Measurements from ENCODE around the gene RTN4RL1. TPM values are rescaled to one million over a fixed set of nuclear protein-coding genes. Genes with fewer than 3 reads are reported as not detected.
A peak's percentile ranks its signal among the peaks of the same experiment; 100 is the strongest.

The RTN4RL1 gene
- total RNA-seq, 1 donor from 2014 or later, result 0.77 TPM

DNA sequence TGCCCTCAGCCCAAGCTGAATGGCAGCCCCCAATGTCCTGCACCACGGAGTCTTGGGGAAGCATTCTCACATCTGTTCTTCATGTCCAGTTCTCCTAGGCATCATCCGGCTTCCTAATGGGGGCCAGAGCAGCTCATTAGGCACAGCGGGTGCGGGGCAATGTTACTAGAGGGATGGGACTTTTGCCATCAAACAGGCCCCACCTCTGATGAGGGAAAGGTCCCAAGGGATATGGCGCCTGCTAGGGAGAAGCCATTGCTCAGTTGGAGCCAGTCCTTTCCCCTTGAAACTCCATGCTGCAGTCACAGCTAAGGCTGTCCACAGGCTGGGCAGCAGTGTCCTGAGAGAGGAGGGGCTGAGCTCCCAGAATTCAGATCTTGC is 3.1 kb upstream of the RTN4RL1 start:
- peaks cover 11% of the 10 kb centered on the region for H3K79me2 ChIP-seq (ENCODE audit: insufficient read depth, low read length)
- peaks cover 3% of the 10 kb centered on the region for H3K9me3 Mint-ChIP-seq (ENCODE audit: unreplicated experiment)
- no peaks in the 10 kb centered on the region for H3K36me3 ChIP-seq (ENCODE audit: insufficient read depth, low read length)
- no peaks in the 10 kb centered on the region for H3K9me3 ChIP-seq (ENCODE audit: insufficient read depth, low read depth, low read length)
- no peak overlapping the region for H3K27ac Mint-ChIP-seq (ENCODE audit: unreplicated experiment)
- peaks cover 3% of the 10 kb centered on the region for H3K4me1 Mint-ChIP-seq (ENCODE audit: low read depth, unreplicated experiment)
- no peak overlapping the region for H3K4me2 ChIP-seq (ENCODE audit: low read length)
- H3K27ac ChIP-seq (ENCODE audit: low read depth, low read length), result no peak overlapping the region
- no peak overlapping the region for H3K9ac ChIP-seq (ENCODE audit: low read length)
- H4K20me1 ChIP-seq (ENCODE audit: insufficient read depth, low read length), result peaks cover 2% of the 10 kb centered on the region
- no peak overlapping the region for H3K4me3 Mint-ChIP-seq (ENCODE audit: unreplicated experiment)
- peaks cover 19% of the 10 kb centered on the region for H3K27me3 ChIP-seq (ENCODE audit: insufficient read depth, low read length)
- no peak for TF ChIP-seq EZH2 (IDR thresholded peaks at IDR 0.05; ENCODE audit: insufficient read depth, low read length)
- TF ChIP-seq, protein P1, sequence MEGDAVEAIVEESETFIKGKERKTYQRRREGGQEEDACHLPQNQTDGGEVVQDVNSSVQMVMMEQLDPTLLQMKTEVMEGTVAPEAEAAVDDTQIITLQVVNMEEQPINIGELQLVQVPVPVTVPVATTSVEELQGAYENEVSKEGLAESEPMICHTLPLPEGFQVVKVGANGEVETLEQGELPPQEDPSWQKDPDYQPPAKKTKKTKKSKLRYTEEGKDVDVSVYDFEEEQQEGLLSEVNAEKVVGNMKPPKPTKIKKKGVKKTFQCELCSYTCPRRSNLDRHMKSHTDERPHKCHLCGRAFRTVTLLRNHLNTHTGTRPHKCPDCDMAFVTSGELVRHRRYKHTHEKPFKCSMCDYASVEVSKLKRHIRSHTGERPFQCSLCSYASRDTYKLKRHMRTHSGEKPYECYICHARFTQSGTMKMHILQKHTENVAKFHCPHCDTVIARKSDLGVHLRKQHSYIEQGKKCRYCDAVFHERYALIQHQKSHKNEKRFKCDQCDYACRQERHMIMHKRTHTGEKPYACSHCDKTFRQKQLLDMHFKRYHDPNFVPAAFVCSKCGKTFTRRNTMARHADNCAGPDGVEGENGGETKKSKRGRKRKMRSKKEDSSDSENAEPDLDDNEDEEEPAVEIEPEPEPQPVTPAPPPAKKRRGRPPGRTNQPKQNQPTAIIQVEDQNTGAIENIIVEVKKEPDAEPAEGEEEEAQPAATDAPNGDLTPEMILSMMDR (IDR thresholded peaks at IDR 0.05; ENCODE audit: insufficient read depth, low read depth, low read length), result no peak
- FAIRE-seq, result no peak
- H3K27me3 Mint-ChIP-seq (ENCODE audit: low read depth, unreplicated experiment), result peaks cover 27% of the 10 kb centered on the region
- no peak for DNase-seq (ENCODE audit: low read depth)
- no peak overlapping the region for H2AFZ ChIP-seq (ENCODE audit: low read depth, low read length)
- peaks cover 20% of the 10 kb centered on the region for H3K4me1 ChIP-seq (ENCODE audit: insufficient read depth, low read length)
- H3K4me3 ChIP-seq (ENCODE audit: insufficient read depth, low read depth, low read length), result no peak overlapping the region
- peaks cover 1% of the 10 kb centered on the region for H3K36me3 Mint-ChIP-seq (ENCODE audit: low read depth, unreplicated experiment)

DNA sequence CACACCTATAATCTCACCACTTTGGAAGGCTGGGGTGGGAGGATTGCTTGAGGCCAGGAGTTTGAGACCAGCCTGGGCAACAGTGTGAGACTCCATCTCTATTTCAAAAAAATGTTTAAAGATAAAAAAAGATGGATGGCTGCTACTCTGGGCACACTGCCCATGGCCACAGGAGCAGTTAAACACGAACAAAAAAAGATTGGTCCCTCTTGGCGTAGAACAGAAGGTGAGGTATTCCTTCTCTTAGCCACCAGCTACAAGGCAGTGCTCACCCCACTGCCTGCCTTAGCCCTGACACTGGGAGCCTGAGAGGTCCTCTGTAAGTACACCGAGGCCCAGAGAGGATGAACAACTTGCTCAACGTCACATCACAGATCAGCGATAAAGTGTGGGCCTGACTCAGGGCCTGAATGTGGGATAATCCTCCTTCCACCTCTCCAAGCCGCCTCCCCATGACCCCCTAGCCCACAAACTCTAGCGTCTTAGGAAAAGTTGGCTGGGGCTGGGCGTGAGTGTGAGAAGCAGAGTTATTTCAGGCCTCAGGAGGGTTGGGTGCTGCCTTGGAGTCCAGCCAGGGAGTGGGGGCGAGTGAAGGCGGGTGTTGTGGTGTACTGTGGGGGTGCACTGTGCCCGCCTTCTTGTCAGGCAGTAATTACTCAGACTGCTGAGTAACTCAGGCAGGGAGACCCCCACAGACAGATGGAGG is 2.5 kb upstream of the RTN4RL1 start:
- no peak overlapping the region for H3K27ac Mint-ChIP-seq (ENCODE audit: unreplicated experiment)
- H3K36me3 Mint-ChIP-seq (ENCODE audit: low read depth, unreplicated experiment), result peaks cover 1% of the 10 kb centered on the region
- DNase-seq (ENCODE audit: low read depth) (peak; percentile 49), FAIRE-seq (no peak)
- no peak overlapping the region for H3K9ac ChIP-seq (ENCODE audit: low read length)
- peaks cover 31% of the 10 kb centered on the region for H3K27me3 Mint-ChIP-seq (ENCODE audit: low read depth, unreplicated experiment)
- TF ChIP-seq EZH2 (IDR thresholded peaks at IDR 0.05; ENCODE audit: insufficient read depth, low read length), result no peak
- TF ChIP-seq, protein P1 (IDR thresholded peaks at IDR 0.05; ENCODE audit: insufficient read depth, low read depth, low read length), result no peak
- no peak overlapping the region for H3K4me3 Mint-ChIP-seq (ENCODE audit: unreplicated experiment)
- H3K79me2 ChIP-seq (ENCODE audit: insufficient read depth, low read length), result peaks cover 11% of the 10 kb centered on the region
- H3K27ac ChIP-seq (ENCODE audit: low read depth, low read length), result no peak overlapping the region
- peaks cover 3% of the 10 kb centered on the region for H3K9me3 Mint-ChIP-seq (ENCODE audit: unreplicated experiment)
- peaks cover 23% of the 10 kb centered on the region for H3K27me3 ChIP-seq (ENCODE audit: insufficient read depth, low read length)
- peaks cover 20% of the 10 kb centered on the region for H3K4me1 ChIP-seq (ENCODE audit: insufficient read depth, low read length)
- H3K4me1 Mint-ChIP-seq (ENCODE audit: low read depth, unreplicated experiment), result peaks cover 2% of the 10 kb centered on the region
- H3K9me3 ChIP-seq (ENCODE audit: insufficient read depth, low read depth, low read length), result no peaks in the 10 kb centered on the region
- no peaks in the 10 kb centered on the region for H3K36me3 ChIP-seq (ENCODE audit: insufficient read depth, low read length)
- H2AFZ ChIP-seq (ENCODE audit: low read depth, low read length), result no peak overlapping the region
- H4K20me1 ChIP-seq (ENCODE audit: insufficient read depth, low read length), result no peaks in the 10 kb centered on the region
- H3K4me2 ChIP-seq (ENCODE audit: low read length), result no peak overlapping the region
- H3K4me3 ChIP-seq (ENCODE audit: insufficient read depth, low read depth, low read length), result no peak overlapping the region

DNA sequence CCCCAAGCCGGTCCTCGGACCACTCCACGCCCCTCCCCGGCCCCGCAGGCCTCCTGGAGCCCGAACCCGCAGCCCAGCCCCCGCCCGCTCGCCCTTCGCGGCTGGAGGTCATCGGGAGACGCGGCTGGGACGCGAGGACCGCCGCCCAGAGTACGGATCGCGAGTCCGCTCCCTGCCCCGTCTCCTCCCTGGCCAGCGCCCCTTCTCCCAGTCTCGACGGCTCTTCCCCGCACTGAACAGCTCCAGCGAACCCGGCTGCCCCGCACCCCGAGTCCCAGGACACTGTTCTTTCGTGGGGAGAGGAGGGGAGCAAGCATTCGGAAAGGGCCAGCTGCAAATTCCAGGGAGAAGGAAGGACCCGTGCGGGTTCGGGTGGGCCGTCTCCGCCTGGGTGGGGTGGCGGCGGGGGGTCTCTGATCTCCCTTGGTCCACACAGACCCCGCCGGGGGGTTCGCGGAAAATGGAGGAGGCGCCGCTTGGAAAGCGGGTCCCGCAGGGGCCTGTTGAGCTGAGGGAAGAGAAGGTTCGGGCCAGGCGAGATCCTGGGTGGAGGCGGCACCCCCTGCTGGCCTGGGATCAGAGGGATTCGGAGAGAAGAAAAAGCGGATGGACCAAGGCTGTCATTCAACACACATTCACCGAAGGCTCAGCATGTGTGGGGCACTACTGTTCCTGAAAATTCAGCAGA is 632 bp upstream of the RTN4RL1 start:
- Histone ChIP-seq H3K79me2 (ENCODE audit: insufficient read depth, low read length) (no peaks in the 10 kb centered on the region), H3K4me3 (ENCODE audit: insufficient read depth, low read depth, low read length) (peak overlapping the region; percentile 7), H3K4me1 (ENCODE audit: insufficient read depth, low read length) (peaks cover 17% of the 10 kb centered on the region), H3K4me2 (ENCODE audit: low read length) (peak overlapping the region; percentile 81), H4K20me1 (ENCODE audit: insufficient read depth, low read length) (no peaks in the 10 kb centered on the region), H3K27me3 (ENCODE audit: insufficient read depth, low read length) (peaks cover 33% of the 10 kb centered on the region), H3K9me3 (ENCODE audit: insufficient read depth, low read depth, low read length) (no peaks in the 10 kb centered on the region), H3K27ac (ENCODE audit: low read depth, low read length) (no peak overlapping the region), H3K36me3 (ENCODE audit: insufficient read depth, low read length) (no peaks in the 10 kb centered on the region), H3K9ac (ENCODE audit: low read length) (no peak overlapping the region), H2AFZ (ENCODE audit: low read depth, low read length) (peak overlapping the region; percentile 75)
- peaks cover 3% of the 10 kb centered on the region for H3K9me3 Mint-ChIP-seq (ENCODE audit: unreplicated experiment)
- peak overlapping the region; percentile 68 for H3K4me3 Mint-ChIP-seq (ENCODE audit: unreplicated experiment)
- peaks cover 43% of the 10 kb centered on the region for H3K27me3 Mint-ChIP-seq (ENCODE audit: low read depth, unreplicated experiment)
- no peaks in the 10 kb centered on the region for H3K36me3 Mint-ChIP-seq (ENCODE audit: low read depth, unreplicated experiment)
- no peaks in the 10 kb centered on the region for H3K4me1 Mint-ChIP-seq (ENCODE audit: low read depth, unreplicated experiment)
- H3K27ac Mint-ChIP-seq (ENCODE audit: unreplicated experiment), result peak overlapping the region; percentile 22
- TF ChIP-seq, protein P1 (IDR thresholded peaks at IDR 0.05; ENCODE audit: insufficient read depth, low read depth, low read length), result peak; percentile 43
- peak; percentile 69 for TF ChIP-seq EZH2 (IDR thresholded peaks at IDR 0.05; ENCODE audit: insufficient read depth, low read length)
- no peak for DNase-seq (ENCODE audit: low read depth)
- FAIRE-seq, result no peak

Measured in astrocyte (in vitro differentiated cells and primary cell).